Endothelial cell (in vitro differentiated cells): ENCODE measurements around the gene FAM168B. TPM values are rescaled to one million over a fixed set of nuclear protein-coding genes. Genes with fewer than 3 reads are reported as not detected.
A peak's percentile ranks its signal among the peaks of the same experiment; 100 is the strongest.

Experiments used
- DNase-seq: peaks from one replicate; pipeline ENCODE4 v3.0.0; 2021; ENCODE audit warnings: low spot score
- H3K27ac Mint-ChIP-seq: one replicate; pipeline ENCODE4 v1.8.0; 2021; ENCODE audit warnings: mixed read lengths, inconsistent platforms; ENCODE audit not compliant: unreplicated experiment
- H3K27me3 Mint-ChIP-seq: one replicate; pipeline ENCODE4 v1.8.0; 2021; ENCODE audit warnings: mild to moderate bottlenecking, moderate library complexity, mixed read lengths, inconsistent platforms; ENCODE audit not compliant: unreplicated experiment
- H3K36me3 Mint-ChIP-seq: one replicate; pipeline ENCODE4 v1.8.0; 2021; ENCODE audit warnings: mild to moderate bottlenecking, low read depth, mixed read lengths, inconsistent platforms; ENCODE audit not compliant: unreplicated experiment
- H3K4me1 Mint-ChIP-seq: one replicate; pipeline ENCODE4 v1.8.0; 2021; ENCODE audit warnings: mild to moderate bottlenecking, mixed read lengths, inconsistent platforms; ENCODE audit not compliant: unreplicated experiment
- H3K4me3 Mint-ChIP-seq: one replicate; pipeline ENCODE4 v1.8.0; 2021; ENCODE audit warnings: mild to moderate bottlenecking, mixed read lengths, inconsistent platforms; ENCODE audit not compliant: unreplicated experiment
- H3K9me3 Mint-ChIP-seq: one replicate; pipeline ENCODE4 v1.8.0; 2021; ENCODE audit warnings: mixed read lengths, inconsistent platforms; ENCODE audit not compliant: unreplicated experiment
- CTCF ChIP-seq: fragments of 200-600 bp; sonication (generic); IDR thresholded peaks from one replicate; pipeline ENCODE4 v1.5.0; 2021; ENCODE audit warnings: antibody characterized with exemption; ENCODE audit not compliant: unreplicated experiment
- total RNA-seq: library from RNA; stranded (reverse); fragmentation: NEBNext Ultra II Directional; extraction: Animal tissue kit (Norgen Biotek cat#: 25700); gene quantifications from one replicate; pipeline ENCODE4 v1.2.1, GENCODE V29; 2021; ENCODE audit not compliant: unreplicated experiment

FAM168B gene
- total RNA-seq, 1 donor from 2014 or later, result 72.0 TPM

GRCh38 chr2:131056932-131057287, 36.4 kb downstream of the FAM168B start:
- TF ChIP-seq CTCF, result no peak
- no peaks in the 10 kb centered on the region for H3K27me3 Mint-ChIP-seq
- peaks cover 49% of the 10 kb centered on the region for H3K36me3 Mint-ChIP-seq
- DNase-seq, result no peak
- no peaks in the 10 kb centered on the region for H3K9me3 Mint-ChIP-seq
- H3K27ac Mint-ChIP-seq, result no peak overlapping the region
- no peak overlapping the region for H3K4me3 Mint-ChIP-seq
- H3K4me1 Mint-ChIP-seq, result peaks cover 19% of the 10 kb centered on the region

- H3K9me3 Mint-ChIP-seq, result no peaks in the 10 kb centered on the region
- H3K27ac Mint-ChIP-seq, result peak overlapping the region; percentile 0
- H3K27me3 Mint-ChIP-seq, result no peaks in the 10 kb centered on the region
- H3K4me1 Mint-ChIP-seq, result peaks cover 22% of the 10 kb centered on the region
- no peak overlapping the region for H3K4me3 Mint-ChIP-seq
- peaks cover 52% of the 10 kb centered on the region for H3K36me3 Mint-ChIP-seq
- DNase-seq, result no peak
- TF ChIP-seq CTCF, result no peak
These were observed 36.9 kb downstream of the FAM168B start for GRCh38 chr2:131056204-131056931.

- peaks cover 54% of the 10 kb centered on the region for H3K36me3 Mint-ChIP-seq
- H3K27me3 Mint-ChIP-seq, result no peaks in the 10 kb centered on the region
- DNase-seq, result no peak
These were observed 37.8 kb downstream of the FAM168B start for GRCh38 chr2:131055169-131056065.

GRCh38 chr2:131054488-131054887, 38.8 kb downstream of the FAM168B start:
- no peak for DNase-seq
- no peak for TF ChIP-seq CTCF
- H3K27me3 Mint-ChIP-seq, result no peaks in the 10 kb centered on the region
- no peaks in the 10 kb centered on the region for H3K9me3 Mint-ChIP-seq
- no peak overlapping the region for H3K4me3 Mint-ChIP-seq
- H3K27ac Mint-ChIP-seq, result no peak overlapping the region
- peaks cover 22% of the 10 kb centered on the region for H3K4me1 Mint-ChIP-seq
- peaks cover 57% of the 10 kb centered on the region for H3K36me3 Mint-ChIP-seq

More at GRCh38 chr2:131055169-131056065, 37.8 kb downstream of the FAM168B start:
- H3K4me1 Mint-ChIP-seq, result peaks cover 22% of the 10 kb centered on the region
- H3K27ac Mint-ChIP-seq, result peak overlapping the region; percentile 0
- no peaks in the 10 kb centered on the region for H3K9me3 Mint-ChIP-seq
- H3K4me3 Mint-ChIP-seq, result no peak overlapping the region
- TF ChIP-seq CTCF, result no peak

GRCh38 chr2:131052741-131053263, 40.5 kb downstream of the FAM168B start:
- Mint-ChIP-seq H3K36me3 (peaks cover 56% of the 10 kb centered on the region), H3K4me3 (peak overlapping the region; percentile 59), H3K4me1 (peaks cover 22% of the 10 kb centered on the region), H3K27ac (peak overlapping the region; percentile 52), H3K9me3 (no peaks in the 10 kb centered on the region), H3K27me3 (no peaks in the 10 kb centered on the region)
- DNase-seq, result no peak
- TF ChIP-seq CTCF, result no peak
